Measurements from ENCODE around the gene LPCAT2. TPM values are rescaled to one million over a fixed set of nuclear protein-coding genes. Genes with fewer than 3 reads are reported as not detected.
A peak's percentile ranks its signal among the peaks of the same experiment; 100 is the strongest.

LPCAT2 gene
- total RNA-seq, 2 donors from 2014 or later: 20.5 to 21.1 TPM

DNA sequence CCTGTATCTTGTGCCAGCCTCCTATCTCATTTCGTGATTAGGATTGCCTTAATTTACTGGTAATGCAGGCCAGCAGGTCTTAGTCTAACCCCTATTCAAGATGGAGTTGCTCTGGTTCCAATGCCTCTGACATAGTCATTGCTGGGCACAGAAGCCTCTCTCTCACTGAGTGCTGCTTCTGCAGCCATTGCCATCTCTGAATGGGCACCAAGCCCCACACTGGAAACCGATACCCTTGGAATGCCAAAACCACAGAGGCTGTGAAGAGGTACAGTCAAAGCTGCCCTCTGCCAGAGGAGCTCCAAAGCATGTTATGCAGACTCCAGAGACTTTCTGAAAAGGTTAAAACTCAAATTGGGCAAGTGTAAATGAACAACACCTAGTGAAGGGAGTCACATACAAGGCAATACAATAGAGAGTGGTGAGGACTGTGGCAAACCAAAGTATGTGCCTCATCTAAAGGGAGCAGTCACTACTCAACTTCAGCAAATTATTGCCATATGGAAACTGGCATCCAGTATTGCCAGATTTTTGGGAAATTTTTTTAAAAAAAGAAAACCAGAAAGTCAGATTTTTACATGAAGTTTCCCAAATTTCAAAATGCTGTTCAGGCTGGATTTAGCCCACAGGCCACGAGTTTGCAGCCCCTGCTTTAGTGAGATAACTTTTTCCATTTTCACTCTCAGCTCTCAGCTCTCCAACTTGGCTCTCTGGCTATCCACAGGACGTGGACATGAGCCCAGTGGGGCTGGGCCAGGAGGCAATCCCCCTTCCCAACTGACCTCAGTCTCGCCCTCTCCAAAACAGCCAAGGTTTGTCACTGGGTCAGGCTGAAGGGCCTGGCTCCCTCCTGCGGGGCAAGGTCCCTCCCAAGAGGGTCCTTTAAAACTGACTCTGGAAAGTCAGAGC lies 32.0 kb upstream of the LPCAT2 start:
- Histone ChIP-seq H3K36me3 (no peaks in the 10 kb centered on the region), H3K9me3 (no peaks in the 10 kb centered on the region)
- TF ChIP-seq, protein P1, sequence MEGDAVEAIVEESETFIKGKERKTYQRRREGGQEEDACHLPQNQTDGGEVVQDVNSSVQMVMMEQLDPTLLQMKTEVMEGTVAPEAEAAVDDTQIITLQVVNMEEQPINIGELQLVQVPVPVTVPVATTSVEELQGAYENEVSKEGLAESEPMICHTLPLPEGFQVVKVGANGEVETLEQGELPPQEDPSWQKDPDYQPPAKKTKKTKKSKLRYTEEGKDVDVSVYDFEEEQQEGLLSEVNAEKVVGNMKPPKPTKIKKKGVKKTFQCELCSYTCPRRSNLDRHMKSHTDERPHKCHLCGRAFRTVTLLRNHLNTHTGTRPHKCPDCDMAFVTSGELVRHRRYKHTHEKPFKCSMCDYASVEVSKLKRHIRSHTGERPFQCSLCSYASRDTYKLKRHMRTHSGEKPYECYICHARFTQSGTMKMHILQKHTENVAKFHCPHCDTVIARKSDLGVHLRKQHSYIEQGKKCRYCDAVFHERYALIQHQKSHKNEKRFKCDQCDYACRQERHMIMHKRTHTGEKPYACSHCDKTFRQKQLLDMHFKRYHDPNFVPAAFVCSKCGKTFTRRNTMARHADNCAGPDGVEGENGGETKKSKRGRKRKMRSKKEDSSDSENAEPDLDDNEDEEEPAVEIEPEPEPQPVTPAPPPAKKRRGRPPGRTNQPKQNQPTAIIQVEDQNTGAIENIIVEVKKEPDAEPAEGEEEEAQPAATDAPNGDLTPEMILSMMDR (IDR thresholded peaks at IDR 0.05): no peak

DNA sequence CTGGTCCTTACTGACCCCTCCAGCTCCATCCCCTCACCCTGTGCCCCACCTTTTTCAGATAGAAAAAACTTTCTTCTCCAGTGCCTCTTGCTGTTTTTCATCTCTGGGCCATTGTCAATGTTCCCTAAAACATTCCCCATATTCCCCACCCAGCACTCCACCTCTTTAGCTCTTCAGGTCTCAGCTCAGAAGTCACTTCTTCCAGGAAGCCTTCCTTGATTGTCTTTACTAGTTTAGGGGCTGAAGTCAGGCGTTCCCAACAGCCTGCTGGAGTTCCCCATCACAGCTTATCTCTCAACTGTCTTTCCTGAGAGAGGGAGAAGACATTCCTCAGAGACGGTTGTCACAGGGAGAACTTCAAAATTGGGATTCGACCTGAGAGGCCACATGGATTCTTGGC lies 31.1 kb upstream of the LPCAT2 start:
- Histone ChIP-seq H3K27me3 (replicated peaks; ENCODE audit: insufficient read depth) (no peaks in the 10 kb centered on the region), H3K9me3 (no peaks in the 10 kb centered on the region), H3K27ac (peak overlapping the region; percentile 45 to 84), H3K4me3 (no peak overlapping the region), H3K36me3 (no peaks in the 10 kb centered on the region), H3K4me1 (ENCODE audit: control insufficient read depth in 1 of 2, low read depth in 2 of 2) (peaks cover 16 to 55% of the 10 kb centered on the region in 2 donors)
- TF ChIP-seq, protein P1 (IDR thresholded peaks at IDR 0.05): no peak
- DNase-seq (ENCODE audit: low spot score): no peak
- no peak for ATAC-seq (ENCODE audit: insufficient number of reproducible peaks, low FRiP score, low read depth)

More for the DNA sequence above, 32.0 kb upstream of the LPCAT2 start:
- Histone ChIP-seq H3K27ac (peak overlapping the region; percentile 45 to 84), H3K4me1 (ENCODE audit: control insufficient read depth in 1 of 2, low read depth in 2 of 2) (peaks cover 15 to 51% of the 10 kb centered on the region in 2 donors), H3K4me3 (no peak overlapping the region), H3K27me3 (replicated peaks; ENCODE audit: insufficient read depth) (no peaks in the 10 kb centered on the region)
- DNase-seq (ENCODE audit: low spot score) (no peak), ATAC-seq (ENCODE audit: insufficient number of reproducible peaks, low FRiP score, low read depth) (no peak)

DNA sequence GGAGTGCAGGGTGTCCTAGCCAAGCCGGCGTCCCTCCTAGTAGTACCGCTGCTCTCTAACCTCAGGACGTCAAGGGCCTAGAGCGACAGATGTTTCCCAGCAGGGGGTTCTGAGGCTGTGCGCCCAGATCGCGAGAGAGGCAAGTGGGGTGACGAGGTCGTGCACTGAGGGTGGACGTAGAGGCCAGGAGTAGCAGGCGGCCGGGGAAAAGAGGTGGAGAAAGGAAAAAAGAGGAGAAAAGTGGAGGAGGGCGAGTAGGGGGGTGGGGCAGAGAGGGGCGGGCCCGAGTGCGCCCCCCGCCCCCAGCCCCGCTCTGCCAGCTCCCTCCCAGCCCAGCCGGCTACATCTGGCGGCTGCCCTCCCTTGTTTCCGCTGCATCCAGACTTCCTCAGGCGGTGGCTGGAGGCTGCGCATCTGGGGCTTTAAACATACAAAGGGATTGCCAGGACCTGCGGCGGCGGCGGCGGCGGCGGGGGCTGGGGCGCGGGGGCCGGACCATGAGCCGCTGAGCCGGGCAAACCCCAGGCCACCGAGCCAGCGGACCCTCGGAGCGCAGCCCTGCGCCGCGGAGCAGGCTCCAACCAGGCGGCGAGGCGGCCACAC lies 29.9 kb upstream of the LPCAT2 start, which contains the start of gene MMP2:
TSS of gene MMP2 (plus strand) at position 372 of the 603 bp plus-strand sequence. CDS start 282 bp downstream, outside the sequence.
- TF ChIP-seq, protein P1 (IDR thresholded peaks at IDR 0.05): no peak
- Histone ChIP-seq H3K27me3 (replicated peaks; ENCODE audit: insufficient read depth) (no peaks in the 10 kb centered on the region), H3K4me3 (peak within 1 kb of the TSS; percentile 87), H3K9me3 (no peaks in the 10 kb centered on the region), H3K4me1 (ENCODE audit: control insufficient read depth in 1 of 2, low read depth in 2 of 2) (peaks cover 16 to 60% of the 10 kb centered on the region in 2 donors), H3K36me3 (peaks cover 2% of the 10 kb centered on the region), H3K27ac (peak within 1 kb of the TSS; percentile 74 to 84)
- ATAC-seq (ENCODE audit: insufficient number of reproducible peaks, low FRiP score, low read depth) (no peak), DNase-seq (ENCODE audit: low spot score) (no peak)

DNA sequence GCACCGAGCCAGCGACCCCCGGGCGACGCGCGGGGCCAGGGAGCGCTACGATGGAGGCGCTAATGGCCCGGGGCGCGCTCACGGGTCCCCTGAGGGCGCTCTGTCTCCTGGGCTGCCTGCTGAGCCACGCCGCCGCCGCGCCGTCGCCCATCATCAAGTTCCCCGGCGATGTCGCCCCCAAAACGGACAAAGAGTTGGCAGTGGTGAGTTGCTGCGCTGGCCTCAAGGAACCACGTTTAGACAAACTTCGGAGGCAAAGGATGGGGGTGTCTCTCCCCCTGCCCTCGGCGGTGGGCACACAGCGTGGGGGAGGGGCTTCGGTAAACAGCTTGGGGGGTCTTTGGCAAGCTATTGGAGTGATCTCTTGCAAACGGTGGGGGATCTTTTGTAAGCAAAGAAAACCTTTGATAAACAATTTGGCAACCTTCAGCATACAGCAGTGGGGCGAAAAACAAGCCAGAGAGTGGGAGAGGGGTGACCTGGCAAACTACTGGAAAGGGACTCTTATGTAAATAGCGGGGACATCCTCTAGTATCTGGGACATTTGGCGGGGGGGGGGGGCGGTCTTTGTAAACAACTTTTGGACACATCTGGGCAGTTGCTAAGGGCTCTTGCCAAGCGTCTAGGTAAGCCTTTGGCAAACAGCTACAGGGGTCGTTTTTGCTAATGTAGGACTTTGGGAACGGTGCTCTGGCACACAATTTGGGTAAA lies 29.3 kb upstream of the LPCAT2 start:
- no peak for DNase-seq (ENCODE audit: low spot score)
- TF ChIP-seq, protein P1 (IDR thresholded peaks at IDR 0.05): no peak
- ATAC-seq (ENCODE audit: insufficient number of reproducible peaks, low FRiP score, low read depth): no peak
- H3K36me3 ChIP-seq: peaks cover 9% of the 10 kb centered on the region
- H3K9me3 ChIP-seq: no peaks in the 10 kb centered on the region
- H3K4me1 ChIP-seq (ENCODE audit: control insufficient read depth in 1 of 2, low read depth in 2 of 2): peaks cover 16 to 60% of the 10 kb centered on the region in 2 donors
- H3K27me3 ChIP-seq (replicated peaks; ENCODE audit: insufficient read depth): no peaks in the 10 kb centered on the region
- peak overlapping the region; percentile 74 to 84 for H3K27ac ChIP-seq
- peak overlapping the region; percentile 87 for H3K4me3 ChIP-seq

All from thoracic aorta (tissue), 2 donors.